ENCODE measurements around the gene OSBPL3. TPM values are rescaled to one million over a fixed set of nuclear protein-coding genes. Genes with fewer than 3 reads are reported as not detected.

Gene OSBPL3
- polyA plus RNA-seq, 1 donor (not counting 4 experiments of a cell fraction or from before 2014, with no cell fraction given) = 34.0 TPM

DNA sequence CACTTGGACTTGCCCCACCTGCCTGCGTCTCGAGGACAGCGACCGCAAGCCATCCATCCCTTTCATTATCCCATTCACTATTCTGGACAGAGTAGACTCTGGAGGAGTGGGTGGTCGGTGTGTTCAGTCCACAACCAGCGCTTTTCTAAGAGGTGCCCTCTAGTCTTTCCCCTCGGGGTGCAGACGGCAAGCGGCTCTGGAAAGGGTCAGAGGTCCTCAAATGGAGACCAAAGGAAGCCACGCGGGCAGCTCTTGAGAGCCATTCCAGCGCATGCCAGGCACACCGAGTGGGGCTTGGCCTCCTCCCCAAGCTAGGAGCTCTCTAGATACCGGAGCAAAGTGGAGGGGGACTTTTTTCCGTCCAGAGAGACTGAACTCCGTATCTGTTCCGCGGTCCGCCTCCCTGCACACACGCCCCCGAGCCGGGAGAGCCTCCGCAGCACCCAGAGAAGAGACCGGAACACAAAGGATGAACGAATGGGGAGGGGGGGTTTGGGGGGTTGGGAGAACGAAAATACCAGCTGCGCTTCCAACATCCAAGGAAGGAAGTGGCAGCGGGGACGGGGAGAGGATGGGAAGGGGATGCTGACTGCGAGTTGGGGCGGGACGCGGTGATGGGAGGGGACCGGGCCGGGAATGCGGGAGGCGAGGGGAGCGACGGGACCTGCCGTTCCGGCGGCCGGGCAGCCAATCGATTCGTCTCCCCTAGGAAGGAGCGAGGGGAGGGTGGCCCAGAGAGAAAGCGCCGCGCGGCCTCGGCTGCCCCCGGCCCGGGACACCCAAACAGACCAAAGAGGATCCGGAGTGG is 223.2 kb downstream of the OSBPL3 start:
- Histone ChIP-seq H2AFZ (ENCODE audit: control insufficient read depth, low read length) (peak overlapping the region; percentile 21), H3K27ac (ENCODE audit: control insufficient read depth, insufficient read depth, low read length) (peak overlapping the region; percentile 99), H3K4me3 (ENCODE audit: control insufficient read depth in 2 of 3, extremely low read depth in 1 of 3, insufficient read depth in 2 of 3, low read depth in 1 of 3, low read length in 3 of 3) (peak overlapping the region; percentile 66 to 92 (median 83)), H3K79me2 (ENCODE audit: control insufficient read depth, insufficient read depth, low read length) (peaks cover 33% of the 10 kb centered on the region), H3K9me1 (ENCODE audit: control insufficient read depth, extremely low read depth, insufficient read depth, low read length) (peaks cover 3% of the 10 kb centered on the region), H4K20me1 (ENCODE audit: control insufficient read depth, extremely low read depth, insufficient read depth, low read length) (no peaks in the 10 kb centered on the region), H3K4me2 (ENCODE audit: control insufficient read depth, extremely low read depth, insufficient read depth, low read depth, low read length) (peak overlapping the region; percentile 97), H3K36me3 (ENCODE audit: control insufficient read depth in 2 of 2, extremely low read depth in 1 of 2, insufficient read depth in 2 of 2, low read length in 2 of 2) (peaks cover 0 to 6% of the 10 kb centered on the region in 2 experiments), H3K9ac (ENCODE audit: control insufficient read depth, extremely low read depth, insufficient read depth, low read length) (peak overlapping the region; percentile 94), H3K4me1 (ENCODE audit: control insufficient read depth, extremely low read depth, insufficient read depth, low read length) (peaks cover 44% of the 10 kb centered on the region), H3K27me3 (ENCODE audit: control insufficient read depth, extremely low read depth, insufficient read depth, low read length) (no peaks in the 10 kb centered on the region), H3K9me3 (ENCODE audit: control insufficient read depth, low read depth, low read length) (no peaks in the 10 kb centered on the region)
- no peak for DNase-seq (ENCODE audit: low read depth, low spot score)
- dilution Hi-C loops (cut with MboI; ENCODE audit: extremely low pct_ligation_motif_present, low sequenced_read_pairs) = no loop called here
- no peak for FAIRE-seq
- no peak for TF ChIP-seq EZH2 (IDR thresholded peaks at IDR 0.05; ENCODE audit: low read length)
- TF ChIP-seq, protein P1, sequence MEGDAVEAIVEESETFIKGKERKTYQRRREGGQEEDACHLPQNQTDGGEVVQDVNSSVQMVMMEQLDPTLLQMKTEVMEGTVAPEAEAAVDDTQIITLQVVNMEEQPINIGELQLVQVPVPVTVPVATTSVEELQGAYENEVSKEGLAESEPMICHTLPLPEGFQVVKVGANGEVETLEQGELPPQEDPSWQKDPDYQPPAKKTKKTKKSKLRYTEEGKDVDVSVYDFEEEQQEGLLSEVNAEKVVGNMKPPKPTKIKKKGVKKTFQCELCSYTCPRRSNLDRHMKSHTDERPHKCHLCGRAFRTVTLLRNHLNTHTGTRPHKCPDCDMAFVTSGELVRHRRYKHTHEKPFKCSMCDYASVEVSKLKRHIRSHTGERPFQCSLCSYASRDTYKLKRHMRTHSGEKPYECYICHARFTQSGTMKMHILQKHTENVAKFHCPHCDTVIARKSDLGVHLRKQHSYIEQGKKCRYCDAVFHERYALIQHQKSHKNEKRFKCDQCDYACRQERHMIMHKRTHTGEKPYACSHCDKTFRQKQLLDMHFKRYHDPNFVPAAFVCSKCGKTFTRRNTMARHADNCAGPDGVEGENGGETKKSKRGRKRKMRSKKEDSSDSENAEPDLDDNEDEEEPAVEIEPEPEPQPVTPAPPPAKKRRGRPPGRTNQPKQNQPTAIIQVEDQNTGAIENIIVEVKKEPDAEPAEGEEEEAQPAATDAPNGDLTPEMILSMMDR (optimal IDR thresholded peaks at IDR 0.05 in 1 of 3, IDR thresholded peaks at IDR 0.05 in 1 of 3, conservative IDR thresholded peaks at IDR 0.05 in 1 of 3; ENCODE audit: extremely low read depth in 1 of 3, insufficient read depth in 2 of 3, low read length in 3 of 3) = no peak

DNA sequence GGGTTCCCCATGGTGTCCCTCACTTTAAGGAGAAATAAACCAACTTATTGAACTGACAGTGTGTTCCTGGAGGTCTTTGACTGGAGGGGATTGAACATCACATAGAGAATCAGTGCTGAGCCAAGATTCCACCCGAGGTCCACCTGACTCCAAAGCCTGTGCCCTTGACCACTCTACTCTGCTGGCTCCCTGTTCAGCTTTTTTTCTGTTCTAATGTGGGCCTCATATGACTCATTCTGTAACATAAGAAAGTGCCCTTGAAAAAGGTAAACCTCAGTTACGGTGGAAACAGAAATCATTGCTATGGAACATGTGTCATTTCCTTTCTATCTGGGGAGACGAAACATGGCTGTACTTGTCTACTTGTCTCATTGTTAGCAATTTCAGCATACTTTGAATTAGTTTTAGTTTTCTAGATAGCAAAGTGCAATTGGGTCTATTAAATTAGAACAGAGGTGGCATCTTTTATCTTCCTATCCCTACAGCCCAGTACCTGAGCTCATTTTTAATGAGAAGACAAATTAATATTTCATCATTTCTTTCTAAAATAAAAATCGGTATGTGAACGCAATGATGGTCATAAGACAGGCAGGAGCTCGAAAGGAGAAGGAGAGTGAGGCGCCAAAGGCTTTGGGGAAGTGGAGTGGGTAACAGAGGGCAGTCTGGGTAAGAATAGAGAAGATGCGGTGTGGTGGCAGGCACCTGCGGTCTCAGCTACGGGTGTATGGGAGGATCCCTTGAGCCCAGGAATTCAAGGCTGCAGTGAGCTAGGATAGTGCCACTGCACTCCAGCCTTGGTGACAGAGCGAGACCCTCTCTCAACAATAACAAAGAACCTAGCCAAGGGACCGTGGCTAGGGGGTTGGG is 224.2 kb downstream of the OSBPL3 start:
- no peak overlapping the region for H2AFZ ChIP-seq (ENCODE audit: control insufficient read depth, low read length)
- H3K9ac ChIP-seq (ENCODE audit: control insufficient read depth, extremely low read depth, insufficient read depth, low read length) = peak overlapping the region; percentile 94
- DNase-seq (ENCODE audit: low read depth, low spot score) (peak; percentile 78), FAIRE-seq (peak; percentile 88)
- TF ChIP-seq, protein P1 (optimal IDR thresholded peaks at IDR 0.05 in 1 of 3, IDR thresholded peaks at IDR 0.05 in 1 of 3, conservative IDR thresholded peaks at IDR 0.05 in 1 of 3; ENCODE audit: extremely low read depth in 1 of 3, insufficient read depth in 2 of 3, low read length in 3 of 3) = no peak
- no peak for TF ChIP-seq EZH2 (IDR thresholded peaks at IDR 0.05; ENCODE audit: low read length)
- dilution Hi-C loops (cut with MboI; ENCODE audit: extremely low pct_ligation_motif_present, low sequenced_read_pairs) = no loop called here
- peaks cover 0 to 6% of the 10 kb centered on the region in 2 experiments for H3K36me3 ChIP-seq (ENCODE audit: control insufficient read depth in 2 of 2, extremely low read depth in 1 of 2, insufficient read depth in 2 of 2, low read length in 2 of 2)
- H4K20me1 ChIP-seq (ENCODE audit: control insufficient read depth, extremely low read depth, insufficient read depth, low read length) = no peaks in the 10 kb centered on the region
- peaks cover 45% of the 10 kb centered on the region for H3K4me1 ChIP-seq (ENCODE audit: control insufficient read depth, extremely low read depth, insufficient read depth, low read length)
- H3K27ac ChIP-seq (ENCODE audit: control insufficient read depth, insufficient read depth, low read length) = peak overlapping the region; percentile 99
- no peaks in the 10 kb centered on the region for H3K9me3 ChIP-seq (ENCODE audit: control insufficient read depth, low read depth, low read length)
- peaks cover 42% of the 10 kb centered on the region for H3K79me2 ChIP-seq (ENCODE audit: control insufficient read depth, insufficient read depth, low read length)
- peak overlapping the region; percentile 97 for H3K4me2 ChIP-seq (ENCODE audit: control insufficient read depth, extremely low read depth, insufficient read depth, low read depth, low read length)
- peak overlapping the region; percentile 66 to 92 (median 83) for H3K4me3 ChIP-seq (ENCODE audit: control insufficient read depth in 2 of 3, extremely low read depth in 1 of 3, insufficient read depth in 2 of 3, low read depth in 1 of 3, low read length in 3 of 3)
- peaks cover 3% of the 10 kb centered on the region for H3K9me1 ChIP-seq (ENCODE audit: control insufficient read depth, extremely low read depth, insufficient read depth, low read length)
- H3K27me3 ChIP-seq (ENCODE audit: control insufficient read depth, extremely low read depth, insufficient read depth, low read length) = no peaks in the 10 kb centered on the region
